GM18505 (cell line): ENCODE data around the gene SFSWAP.
"Not testable (repeated sequence)": the region's sequence is repeated elsewhere in the genome, so short reads cannot be mapped to it uniquely, and the experiment has no call there.

Experiments
- ATAC-seq: cut with Tn5 transposase; IDR thresholded peaks from one replicate; pipeline ENCODE4 v1.9.1; 2021; ENCODE audit not compliant: unreplicated experiment
- POLR2A ChIP-seq: IDR thresholded peaks from 4 replicates; pipeline ENCODE4 v1.6.1; 2011; ENCODE audit warnings: borderline replicate concordance; ENCODE audit not compliant: insufficient read depth, insufficient read length; ENCODE audit errors: extremely low read depth

The SFSWAP gene

DNA sequence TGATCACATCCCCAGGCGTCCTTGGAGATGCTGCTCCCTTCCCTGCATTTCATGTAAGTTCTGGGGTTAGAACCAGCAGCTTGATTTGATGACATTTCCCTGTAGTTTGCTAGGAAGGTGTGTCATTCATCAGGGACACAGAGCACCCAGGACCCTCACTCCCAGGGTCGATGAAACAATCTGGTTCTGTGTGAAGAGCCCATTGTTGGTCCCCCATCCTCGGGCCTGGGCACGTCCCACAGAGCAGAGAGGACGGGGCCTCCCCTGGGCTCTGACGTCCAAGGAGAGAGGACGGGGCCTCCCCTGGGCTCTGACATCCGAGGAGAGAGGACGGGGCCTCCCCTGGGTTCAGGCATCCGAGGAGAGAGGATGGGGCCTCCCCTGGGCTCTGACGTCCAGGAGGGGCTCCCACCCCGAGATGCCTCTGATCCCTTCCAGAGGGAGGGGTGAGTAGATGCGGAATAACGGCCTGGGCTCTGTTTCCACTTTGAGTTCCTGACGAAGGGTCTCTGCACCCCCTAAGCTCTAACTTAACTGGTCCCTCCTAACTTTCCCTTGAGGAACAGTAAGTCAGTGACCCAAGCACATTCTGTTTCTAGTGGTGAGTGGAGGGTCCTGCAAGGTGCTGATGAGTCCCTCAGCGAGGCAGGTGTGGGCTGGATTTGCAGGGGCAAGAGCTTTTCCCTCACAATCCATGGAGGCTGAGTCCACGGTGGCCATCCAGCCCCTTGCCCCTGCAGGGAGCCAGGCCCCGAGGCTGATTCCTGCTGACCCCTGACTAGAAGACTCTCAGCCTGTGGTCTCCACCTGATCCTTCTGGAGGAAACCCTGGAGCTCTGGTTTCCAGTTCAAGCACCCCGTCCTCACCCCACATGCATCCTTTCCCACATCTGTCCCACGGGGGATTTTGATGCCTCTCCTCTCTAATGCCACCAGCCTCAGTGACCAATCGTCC is 35.5 kb upstream of the SFSWAP start:
- no peak for ATAC-seq
- no peak for TF ChIP-seq POLR2A

- no peak for TF ChIP-seq POLR2A
- no peak for ATAC-seq
Measured at GRCh38 chr12:131676544-131676943, 34.3 kb upstream of the SFSWAP start.

- not testable (repeated sequence) for ATAC-seq
Measured at GRCh38 chr12:131677067-131677466, 33.8 kb upstream of the SFSWAP start.

DNA sequence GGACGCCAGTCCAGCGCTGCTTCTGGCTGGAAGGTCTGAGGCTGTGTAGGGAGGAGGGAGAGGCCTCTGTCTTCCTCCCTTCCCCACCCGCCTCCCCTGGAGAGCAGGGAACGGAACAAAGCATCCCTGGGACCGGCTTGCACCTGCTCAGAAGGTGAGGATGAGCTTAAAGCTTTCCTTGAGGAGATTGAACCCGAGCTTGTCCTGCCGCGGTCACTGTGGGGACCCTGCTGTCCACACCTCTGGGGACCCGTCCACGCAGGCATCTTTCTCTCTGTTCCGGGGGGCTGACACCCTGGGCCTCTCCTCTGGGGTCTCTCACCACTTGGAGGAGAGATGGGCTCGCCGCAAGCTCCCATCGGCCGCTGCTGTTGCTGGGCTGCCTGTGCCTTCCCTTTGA is 33.2 kb upstream of the SFSWAP start:
- no peak for ATAC-seq
- TF ChIP-seq POLR2A, result no peak

DNA sequence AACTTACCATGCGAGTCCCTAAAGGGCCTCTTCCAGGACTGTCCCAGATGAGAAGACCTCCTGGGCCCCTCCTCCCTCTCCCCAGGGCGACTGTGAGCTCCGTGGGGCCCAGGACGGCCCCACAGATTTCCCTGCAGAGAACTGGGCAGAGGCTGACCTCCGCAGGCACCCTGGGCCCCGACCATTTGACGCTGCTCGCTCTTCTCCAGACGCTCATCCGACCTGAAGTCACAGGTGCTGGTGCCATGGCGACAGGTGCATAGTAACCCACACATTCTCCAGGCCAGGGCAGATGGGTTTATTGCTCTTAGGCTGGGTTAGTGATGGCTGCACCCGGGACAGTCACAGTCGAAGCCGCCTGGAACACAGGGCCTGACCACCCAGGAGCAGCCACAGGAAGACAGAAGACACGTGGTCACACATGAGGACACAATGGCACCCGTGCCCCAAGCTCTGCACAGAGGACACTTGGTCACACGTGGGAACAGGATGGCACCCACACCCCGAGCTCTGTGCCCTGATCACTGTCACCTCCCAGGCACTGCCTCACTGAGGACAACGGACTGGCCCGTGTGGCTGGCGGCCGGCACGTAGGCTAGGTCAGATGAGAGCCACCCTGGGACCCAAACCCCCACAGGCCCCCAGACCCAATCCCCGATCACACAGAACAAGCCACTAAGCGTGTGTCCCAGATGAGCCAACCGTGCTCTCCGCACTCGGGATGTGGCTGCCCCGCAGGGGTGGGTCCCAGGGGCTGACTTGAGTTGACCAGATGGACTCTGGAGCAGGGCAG is 32.3 kb upstream of the SFSWAP start:
- not testable (repeated sequence) for ATAC-seq

DNA sequence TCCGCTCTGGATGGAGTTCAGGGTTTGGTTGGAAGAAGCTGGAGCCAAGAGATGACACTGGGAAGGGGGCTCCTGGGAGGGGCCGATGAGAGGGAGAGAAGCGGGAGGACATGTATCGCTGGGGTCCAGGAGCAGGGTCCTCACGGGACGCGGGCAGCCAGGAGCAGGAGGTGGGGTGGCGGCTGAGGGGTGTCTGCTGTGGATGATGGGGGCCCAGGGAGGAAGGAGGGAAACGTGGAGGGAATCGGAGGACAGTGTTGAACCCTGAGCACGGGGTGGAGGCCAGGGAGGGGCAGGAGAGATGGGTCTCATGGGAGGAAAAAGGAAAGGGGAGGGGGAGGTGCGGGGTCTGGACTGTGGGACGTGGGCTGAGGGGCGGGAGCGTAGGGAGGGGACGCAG is 31.7 kb upstream of the SFSWAP start:
- not testable (repeated sequence) for ATAC-seq

- not testable (repeated sequence) for ATAC-seq
Measured at GRCh38 chr12:131679816-131680215, 31.1 kb upstream of the SFSWAP start.

DNA sequence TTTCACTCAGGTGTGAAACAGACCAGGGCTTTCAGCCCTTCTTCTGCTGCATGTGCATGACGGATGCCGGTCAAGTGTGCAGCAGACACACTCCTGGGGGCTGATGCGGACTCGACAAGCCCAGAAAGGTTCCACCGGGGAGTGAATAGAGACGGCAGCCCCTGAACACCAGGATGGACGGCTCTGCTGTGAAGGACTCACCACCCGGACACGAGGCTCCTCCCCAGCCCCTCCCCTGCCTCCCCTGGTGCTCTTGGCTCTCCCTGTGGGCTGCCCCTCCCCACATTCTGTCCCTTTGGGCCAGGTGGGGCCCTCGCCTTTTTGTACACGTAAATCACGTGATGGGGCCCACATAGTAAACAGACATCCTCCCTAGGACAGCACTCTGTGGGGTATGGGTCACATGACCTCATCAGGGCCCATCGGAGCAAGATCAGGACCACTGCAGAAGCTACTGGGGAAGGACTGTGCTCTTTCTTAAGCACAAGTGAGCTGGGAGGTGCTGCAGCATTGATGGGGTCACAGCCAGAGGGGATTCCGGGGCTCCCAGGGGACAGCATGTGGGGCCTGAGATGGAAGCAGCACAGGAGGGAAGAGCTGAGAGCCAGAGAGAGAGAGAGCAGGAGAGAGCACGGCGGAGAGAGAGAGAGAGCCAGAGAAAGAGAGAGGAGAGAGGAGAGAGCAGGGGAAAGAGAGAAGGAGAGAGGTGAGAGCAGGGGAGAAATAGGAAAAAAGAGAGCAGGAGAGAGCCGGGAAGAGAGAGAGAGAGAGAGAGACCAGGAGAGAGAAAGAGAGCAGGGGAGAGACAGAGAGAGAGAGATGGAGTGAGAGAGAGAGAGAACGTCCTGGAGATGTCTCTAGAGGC is 30.3 kb upstream of the SFSWAP start:
- not testable (repeated sequence) for ATAC-seq

DNA sequence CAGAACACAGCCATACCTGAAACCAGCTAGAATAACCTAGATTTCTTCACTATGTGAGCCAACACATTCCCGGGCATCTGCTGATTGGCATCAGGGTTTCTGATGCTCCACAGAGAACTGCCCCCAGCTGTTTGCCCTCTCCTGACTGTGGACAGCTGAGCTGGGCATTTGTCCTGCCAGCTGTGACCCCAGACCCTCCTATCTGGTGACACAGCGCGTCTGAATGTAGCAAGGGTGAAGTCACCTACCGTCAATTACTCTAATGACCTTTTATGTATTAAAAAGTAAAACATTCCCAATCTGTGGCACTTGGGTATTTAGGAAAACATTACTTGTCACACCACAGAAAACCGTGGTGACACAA is 29.7 kb upstream of the SFSWAP start:
- no peak for TF ChIP-seq POLR2A
- ATAC-seq, result no peak

GRCh38 chr12:131681746-131682509 is 29.0 kb upstream of the SFSWAP start:
- peak; percentile 99 for ATAC-seq

GRCh38 chr12:131682510-131682895 is 28.4 kb upstream of the SFSWAP start:
- no peak for TF ChIP-seq POLR2A
- peak; percentile 11 for ATAC-seq

GRCh38 chr12:131683266-131684014 is 27.4 kb upstream of the SFSWAP start:
- TF ChIP-seq POLR2A, result no peak
- ATAC-seq, result no peak
